Regular cardiac myocyte (primary cell): ENCODE measurements around the gene S100A4. TPM values are rescaled to one million over a fixed set of nuclear protein-coding genes. Genes with fewer than 3 reads are reported as not detected.

Experiments used
- total RNA-seq: library from RNA; depleted of rRNA; stranded (reverse); fragments of >200 nt; gene quantifications from 2 replicates; pipeline ENCODE4 v1.2.3, GENCODE V29; 2014

The S100A4 gene
- total RNA-seq: 30.4 and 70.7 TPM in 2 replicates

DNA sequence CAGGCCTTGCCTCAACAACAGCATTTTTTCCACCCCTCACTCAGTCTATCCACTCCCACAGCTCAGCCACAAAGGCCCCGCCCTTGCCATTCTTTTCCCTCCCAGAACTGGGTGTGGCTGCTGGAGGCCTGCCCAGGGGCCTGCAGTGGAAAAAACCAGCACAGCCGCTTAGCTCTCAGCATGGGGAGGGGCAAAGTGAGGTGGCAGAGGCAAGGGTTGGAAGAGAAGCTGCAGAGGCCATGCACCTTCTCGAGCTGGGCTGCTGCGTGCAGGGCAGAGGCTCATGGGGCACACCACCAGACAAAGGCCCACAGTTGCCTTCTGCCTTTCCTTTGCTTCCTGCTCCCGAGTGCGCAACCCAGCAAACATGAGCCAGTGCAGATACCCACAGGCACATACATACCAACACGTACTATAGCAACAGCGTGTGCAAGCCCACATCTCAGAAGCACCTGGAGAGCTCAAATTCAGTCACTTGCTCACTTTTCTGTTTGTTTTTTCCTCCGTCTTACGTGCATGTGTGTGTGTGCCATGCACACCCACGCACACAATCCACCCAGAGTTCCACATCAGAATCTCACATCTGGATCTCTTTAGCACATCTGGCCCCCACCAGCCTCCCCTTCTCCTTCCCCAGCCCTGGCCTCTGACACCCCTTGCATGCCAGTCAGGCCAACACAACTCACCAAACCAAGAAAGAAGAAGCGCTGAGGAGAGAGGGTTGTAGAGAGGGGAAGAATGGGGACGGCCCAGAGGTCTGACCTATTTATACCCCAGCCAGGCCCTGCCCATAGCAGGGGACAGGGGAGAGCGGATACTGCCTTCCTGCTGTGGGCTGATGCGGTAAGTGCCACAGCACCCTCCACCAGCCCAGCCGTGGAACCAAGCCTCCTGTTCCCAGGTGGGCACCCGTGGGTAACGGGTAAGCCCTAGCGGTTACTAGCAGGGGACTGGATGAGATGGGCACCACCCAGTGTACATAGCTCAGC, at the start of gene S100A4:
S100A4 (minus strand) TSS at position 740 of the 989 bp plus-strand sequence. CDS start 1,012 bp downstream, outside the sequence.

DNA sequence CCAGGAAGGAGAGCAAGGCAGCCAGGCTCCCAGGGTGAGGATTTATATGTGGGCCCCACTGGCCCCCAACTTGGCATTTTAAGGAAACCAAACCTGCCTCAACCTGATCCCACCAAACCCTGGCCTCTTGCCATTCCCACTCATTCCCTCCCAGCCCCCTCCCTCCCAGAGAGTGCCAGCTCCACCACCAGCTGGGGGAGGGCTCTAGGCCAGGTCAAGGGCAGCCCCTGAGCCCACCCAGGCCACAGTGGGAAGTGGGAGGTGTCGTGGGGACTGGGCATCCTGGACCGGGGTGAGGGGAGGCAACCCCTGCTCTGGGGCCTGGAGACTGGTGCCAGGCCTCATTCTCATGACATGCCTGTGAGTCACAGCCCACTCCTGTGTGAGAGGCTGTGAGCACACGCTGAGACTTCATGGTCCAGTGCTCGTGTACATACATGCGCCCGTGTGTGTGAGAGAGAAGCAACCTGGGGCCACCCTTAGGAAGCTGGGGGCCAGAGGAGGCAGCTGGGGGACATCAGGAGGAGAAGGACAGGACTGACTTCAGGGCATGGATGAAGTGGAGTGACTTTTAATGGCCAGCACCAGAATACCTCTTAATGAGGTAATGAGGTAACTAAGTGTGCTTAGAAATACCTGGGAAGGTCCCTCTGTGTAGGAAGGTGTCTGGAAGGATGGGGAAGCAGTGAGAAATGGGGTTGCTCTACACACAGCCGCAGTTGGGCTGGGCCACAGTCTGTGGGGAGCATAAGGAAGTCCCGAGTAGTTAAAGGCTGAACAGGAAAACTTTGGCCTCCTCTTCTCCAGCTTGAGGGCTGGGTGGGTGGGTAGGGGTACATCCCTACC, 20.1 kb upstream of the S100A4 start, which contains the start of gene S100A2:
S100A2 (minus strand) TSS at position 316 of the 846 bp plus-strand sequence. CDS start 1,967 bp downstream, outside the sequence.

DNA sequence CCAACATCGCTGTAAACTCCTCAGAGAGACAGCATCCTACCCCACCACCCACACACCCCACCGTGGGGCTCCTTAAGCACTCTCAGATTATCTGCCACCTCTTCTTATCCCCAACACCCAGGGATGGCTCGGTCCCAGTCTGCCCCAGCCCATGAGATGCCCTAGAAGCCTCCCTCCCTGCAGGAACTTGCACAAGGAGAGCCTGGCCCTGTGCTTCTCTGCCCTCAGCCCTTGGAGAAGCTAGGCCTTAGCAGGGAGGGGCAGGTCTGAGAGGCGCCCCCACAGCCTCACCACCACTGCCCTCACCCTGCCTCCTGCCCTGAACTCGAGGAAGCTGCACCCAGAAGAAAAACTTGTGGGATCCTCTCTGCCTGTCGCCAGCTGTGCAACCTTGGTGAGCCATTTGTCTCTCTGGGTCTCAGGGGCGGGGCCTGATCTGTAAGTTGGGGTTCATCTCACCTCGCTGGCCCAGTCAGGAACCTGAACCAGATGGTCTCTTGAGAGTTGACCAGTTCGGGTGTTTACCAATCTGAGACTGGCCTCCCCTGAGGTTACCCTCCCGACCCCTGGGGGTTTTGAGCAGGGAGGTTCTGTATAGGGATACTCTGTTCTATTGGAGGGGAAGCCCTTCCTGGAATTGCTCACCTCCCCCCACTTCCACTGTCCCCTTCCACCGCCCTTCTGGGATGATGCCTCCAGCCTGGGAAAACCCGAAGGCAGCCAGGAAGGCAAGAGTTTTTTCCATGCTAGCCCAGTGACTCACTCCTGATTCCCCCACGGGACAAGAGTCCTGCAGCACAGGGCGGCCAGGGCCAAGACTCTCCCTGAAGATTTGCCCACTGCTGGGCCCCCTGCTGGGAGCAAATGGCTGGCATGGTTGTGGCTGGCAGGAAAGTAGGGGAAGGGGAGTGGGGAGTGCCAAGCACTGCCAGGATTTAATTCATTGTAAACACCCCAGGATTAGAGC, 3.4 kb upstream of the S100A4 start, which contains the start of gene S100A3:
S100A3 (minus strand) TSS at position 537 of the 967 bp plus-strand sequence. CDS start 773 bp downstream, outside the sequence.

GRCh38 chr1:153540394-153541361, 4.9 kb downstream of the S100A4 start, which contains the start of gene S100A5:
TSS of gene S100A5 (minus strand) at chr1:153540934. CDS start at chr1:153540191, 743 bp downstream.

DNA sequence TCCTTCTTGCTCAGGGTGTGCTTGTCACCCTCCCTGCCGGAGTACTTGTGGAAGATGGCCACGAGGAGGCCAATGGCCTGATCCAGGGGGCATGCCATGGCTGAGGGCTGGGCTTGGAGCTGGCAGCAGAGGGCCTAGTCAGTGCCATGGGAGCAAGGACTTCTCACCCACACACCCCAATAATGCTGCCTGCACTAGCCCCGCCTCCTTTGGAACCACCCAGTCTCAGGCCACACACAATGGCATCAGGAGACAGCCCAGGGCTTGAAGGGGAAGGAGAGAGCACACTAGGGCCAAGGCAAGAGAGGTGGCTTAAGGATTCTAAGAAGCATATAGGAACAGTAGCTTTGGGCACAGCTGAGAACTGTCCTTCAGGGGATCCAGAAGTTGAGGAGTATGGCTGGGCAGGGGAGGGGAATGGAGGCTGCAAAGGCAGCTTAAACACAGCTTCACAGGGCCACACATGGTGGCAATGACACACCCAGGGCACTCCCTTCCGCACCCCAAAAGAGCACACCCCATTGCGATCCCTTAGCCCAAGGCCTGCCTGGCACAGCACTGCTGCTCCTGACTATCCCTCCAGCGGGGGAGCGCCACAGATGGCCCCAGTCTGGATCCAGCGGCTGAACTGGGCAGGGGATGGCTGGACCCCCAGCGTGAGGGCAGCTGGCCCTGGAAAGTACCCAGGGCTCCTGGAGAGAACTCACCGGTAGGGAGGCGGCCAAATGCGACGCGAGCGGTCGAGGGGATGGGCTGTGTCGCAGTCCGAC, 10.2 kb downstream of the S100A4 start, which contains the start of gene S100A6:
S100A6 (minus strand) TSS at position 750 of the 770 bp plus-strand sequence; CDS start at position 98, 652 bp downstream.

Other genes with a start within 250 kb of the S100A4 start
- not detected in 2 replicates for gene PGLYRP3, start 232.9 kb downstream of the S100A4 start, total RNA-seq
- not detected in 2 replicates for gene PGLYRP4, start 197.0 kb downstream of the S100A4 start, total RNA-seq
- gene S100A9, start 188.0 kb downstream of the S100A4 start, total RNA-seq: not detected in 2 replicates
- gene S100A12, start 170.2 kb downstream of the S100A4 start, total RNA-seq: not detected in 2 replicates
- gene S100A8, start 154.7 kb downstream of the S100A4 start, total RNA-seq: not detected in 2 replicates
- not detected in 2 replicates for gene S100A7A, start 129.3 kb downstream of the S100A4 start, total RNA-seq
- not detected in 2 replicates for gene S100A7, start 85.2 kb downstream of the S100A4 start, total RNA-seq
- gene S100A6, start 9.8 kb downstream of the S100A4 start, total RNA-seq: 607 and 730 TPM in 2 replicates
- not detected in 2 replicates for gene S100A5, start 4.9 kb downstream of the S100A4 start, total RNA-seq
- gene S100A3, start 3.5 kb upstream of the S100A4 start, total RNA-seq: 2.8 and 4.6 TPM in 2 replicates
- gene S100A2, start 20.0 kb upstream of the S100A4 start, total RNA-seq: 0.85 and 2.5 TPM in 2 replicates
- 126 and 297 TPM in 2 replicates for gene S100A16, start 67.3 kb upstream of the S100A4 start, total RNA-seq
- 0.19 TPM in 1 of 2 replicates, not detected in the other for gene S100A14, start 70.5 kb upstream of the S100A4 start, total RNA-seq
- gene S100A13, start 81.7 kb upstream of the S100A4 start, total RNA-seq: 97.2 and 98.0 TPM in 2 replicates
- gene S100A1, start 82.6 kb upstream of the S100A4 start, total RNA-seq: not detected in 2 replicates
- 24.2 and 38.3 TPM in 2 replicates for gene CHTOP, start 88.3 kb upstream of the S100A4 start, total RNA-seq
- gene SNAPIN, start 112.9 kb upstream of the S100A4 start, total RNA-seq: 61.7 and 69.8 TPM in 2 replicates
- gene ILF2, start 125.2 kb upstream of the S100A4 start, total RNA-seq: 151 and 266 TPM in 2 replicates
- gene NPR1, start 132.9 kb upstream of the S100A4 start, total RNA-seq: 0.19 and 0.85 TPM in 2 replicates
- 26.5 and 29.7 TPM in 2 replicates for gene INTS3, start 182.2 kb upstream of the S100A4 start, total RNA-seq
- 6.1 and 8.5 TPM in 2 replicates for gene SLC27A3, start 229.6 kb upstream of the S100A4 start, total RNA-seq